Stimulated activated CD4-positive, alpha-beta T cell treated with anti-CD3 and anti-CD28 coated beads, Interleukin-12 subunit alpha, Interleukin-12 subunit beta, amount 100 ng/mL, for 48 hours (primary cell): Measurements from ENCODE around the gene IFIT1.
"Not testable (repeated sequence)": the region's sequence is repeated elsewhere in the genome, so short reads cannot be mapped to it uniquely, and the experiment has no call there.

Experiments used
- DNase-seq, 3 donors: peaks; one replicate each; pipeline ENCODE4 v3.0.0-alpha.2; 2020; ENCODE audit warnings: low read depth in 2 of 3, low spot score in 1 of 3

IFIT1 gene

DNA sequence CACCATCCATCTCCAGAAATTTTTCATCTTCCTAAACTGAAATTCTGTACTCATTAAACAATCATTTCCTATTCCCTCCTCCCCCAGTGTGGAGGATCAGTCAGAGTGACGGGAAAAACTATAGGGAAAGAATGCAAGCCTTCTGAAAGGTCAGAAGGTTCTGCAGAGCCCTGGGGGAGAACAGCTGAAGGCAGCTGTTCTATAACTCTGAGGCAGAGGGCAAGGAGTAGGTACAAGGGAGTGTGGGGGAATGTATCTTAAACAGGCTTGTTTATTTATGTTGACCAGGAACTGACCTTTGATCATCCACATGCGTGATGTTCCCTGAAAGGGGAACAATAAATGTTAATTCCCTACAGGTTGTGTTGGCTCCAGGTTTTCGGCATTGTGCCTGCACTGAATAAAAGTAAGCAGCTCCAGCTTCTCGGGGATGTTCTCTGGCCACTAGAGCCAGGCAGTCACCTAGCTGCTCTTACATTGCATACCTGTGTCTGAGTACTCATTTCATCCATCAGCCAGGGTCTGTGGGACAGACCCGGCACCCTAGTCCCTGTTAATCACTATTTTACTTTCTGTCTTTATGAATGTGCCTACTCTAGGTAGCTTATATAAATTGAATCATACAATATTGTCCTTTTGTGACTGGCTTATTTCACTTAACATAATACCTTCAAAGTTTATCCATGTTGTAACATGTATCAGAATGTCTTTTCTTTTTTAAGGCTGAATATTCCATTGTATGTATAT, 5.8 kb downstream of the IFIT1 start:
- DNase-seq = no peak

DNA sequence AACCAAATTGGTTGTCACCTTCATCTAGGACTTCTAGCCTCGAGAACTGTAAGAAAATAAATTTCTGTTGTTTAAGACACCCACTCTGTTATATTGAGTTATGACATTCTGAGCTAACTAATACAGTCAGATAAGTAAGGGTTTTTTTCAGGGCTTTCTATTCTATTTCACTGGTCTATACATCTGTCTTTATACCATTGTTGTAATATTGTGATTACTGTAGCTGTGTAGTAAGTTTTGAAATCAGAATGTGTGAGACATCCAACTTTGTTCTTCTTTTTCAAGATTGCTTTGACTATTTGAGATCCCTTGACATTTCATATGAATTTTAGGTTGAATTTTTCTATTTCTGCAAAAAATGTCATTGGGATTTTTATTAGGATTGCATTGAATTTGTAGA, 7.5 kb downstream of the IFIT1 start:
- DNase-seq = no peak

- no peak for DNase-seq
Observed at GRCh38 chr10:89403043-89403442, 10.6 kb downstream of the IFIT1 start.

GRCh38 chr10:89404104-89405047, 12.0 kb downstream of the IFIT1 start:
- DNase-seq = no peak

- DNase-seq = not testable (repeated sequence)
Observed at GRCh38 chr10:89406178-89406577, 13.8 kb downstream of the IFIT1 start.

DNA sequence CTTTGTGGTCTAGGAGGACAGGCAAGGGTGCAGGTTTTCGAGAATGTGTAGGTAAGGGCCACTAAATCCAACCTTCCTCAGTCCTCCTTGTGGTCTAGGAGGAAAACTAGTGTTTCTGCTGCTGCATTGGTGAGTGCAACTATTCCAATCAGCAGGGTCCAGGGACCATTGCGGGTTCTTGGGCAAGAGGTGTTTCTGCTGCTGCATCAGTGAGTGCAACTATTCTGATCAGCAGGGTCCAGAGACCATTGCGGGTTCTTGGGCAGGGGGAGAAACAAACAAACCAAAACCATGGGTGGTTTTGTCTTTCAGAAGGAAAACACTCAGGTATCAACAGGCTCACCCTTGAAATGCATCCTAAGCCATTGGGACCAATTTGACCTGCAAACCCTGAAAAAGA, 15.4 kb downstream of the IFIT1 start:
- not testable (repeated sequence) for DNase-seq

DNA sequence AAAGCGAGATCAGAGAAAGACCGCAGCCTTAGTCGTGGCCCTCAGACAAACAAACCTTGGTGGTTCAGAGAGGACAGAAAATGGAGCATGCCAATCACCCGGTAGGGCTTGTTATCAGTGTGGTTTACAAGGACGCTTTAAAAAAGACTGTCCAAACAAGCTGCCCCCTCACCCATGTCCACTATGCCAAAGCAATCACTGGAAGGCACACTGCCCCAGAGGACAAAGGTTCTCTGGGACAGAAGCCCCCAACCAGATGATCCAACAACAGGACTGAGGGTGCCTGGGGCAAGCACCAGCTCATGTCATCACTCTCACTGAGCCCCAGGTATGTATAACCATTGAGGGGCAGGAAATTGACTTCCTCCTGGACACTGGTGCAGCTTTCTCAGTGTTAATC, 16.9 kb downstream of the IFIT1 start:
- not testable (repeated sequence) for DNase-seq

DNA sequence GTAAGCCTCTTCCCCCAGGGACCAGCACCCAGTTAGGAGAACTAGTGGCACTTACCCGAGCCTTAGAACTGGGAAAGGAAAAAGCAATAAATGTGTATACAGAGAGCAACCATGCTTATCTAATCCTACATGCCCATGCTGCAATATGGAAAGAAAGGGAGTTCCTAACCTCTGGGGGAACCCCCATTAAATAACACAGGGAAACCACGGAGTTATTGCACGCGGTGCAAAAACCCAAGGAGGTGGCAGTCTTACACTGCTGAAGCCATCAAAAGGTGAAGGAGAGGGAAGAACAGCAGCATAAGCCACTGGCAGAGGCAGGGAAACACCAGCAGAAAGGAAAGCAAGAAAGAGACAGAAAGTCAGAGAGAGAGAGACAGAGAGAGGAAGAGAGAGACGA, 18.1 kb downstream of the IFIT1 start:
- not testable (repeated sequence) for DNase-seq

DNA sequence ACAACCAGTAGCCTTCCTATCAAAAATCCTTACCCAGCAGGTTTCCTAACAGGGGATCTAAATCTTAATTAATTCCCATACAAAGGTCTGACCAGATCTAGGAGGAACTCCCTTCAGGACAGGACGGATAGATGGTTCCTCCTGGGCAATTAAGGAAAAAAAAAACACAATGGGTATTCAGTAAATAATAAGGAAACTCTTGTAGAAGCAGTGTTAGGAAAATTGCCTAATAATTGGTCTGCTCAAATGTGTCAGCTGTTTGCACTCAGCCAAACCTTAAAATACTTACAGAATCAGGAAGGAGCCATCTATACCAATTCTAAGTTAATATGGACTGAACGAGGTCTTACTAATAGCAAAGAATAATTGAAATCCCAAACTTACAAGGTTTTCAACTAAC, 18.7 kb downstream of the IFIT1 start:
- DNase-seq = not testable (repeated sequence)

GRCh38 chr10:89412276-89412675, 19.9 kb downstream of the IFIT1 start:
- peak in 1 of 3 donors; percentile 26 for DNase-seq

GRCh38 chr10:89413398-89413912, 21.0 kb downstream of the IFIT1 start:
- DNase-seq = no peak

GRCh38 chr10:89414146-89414878, 21.9 kb downstream of the IFIT1 start, which contains the start of gene IFIT5:
Gene IFIT5 (plus strand): TSS chr10:89414568. CDS start chr10:89414799, 231 bp downstream.
- DNase-seq = peak; percentile 34 to 41 (median 39)

GRCh38 chr10:89414879-89415821, 22.7 kb downstream of the IFIT1 start:
- peak in 1 of 3 donors; percentile 26 for DNase-seq

DNA sequence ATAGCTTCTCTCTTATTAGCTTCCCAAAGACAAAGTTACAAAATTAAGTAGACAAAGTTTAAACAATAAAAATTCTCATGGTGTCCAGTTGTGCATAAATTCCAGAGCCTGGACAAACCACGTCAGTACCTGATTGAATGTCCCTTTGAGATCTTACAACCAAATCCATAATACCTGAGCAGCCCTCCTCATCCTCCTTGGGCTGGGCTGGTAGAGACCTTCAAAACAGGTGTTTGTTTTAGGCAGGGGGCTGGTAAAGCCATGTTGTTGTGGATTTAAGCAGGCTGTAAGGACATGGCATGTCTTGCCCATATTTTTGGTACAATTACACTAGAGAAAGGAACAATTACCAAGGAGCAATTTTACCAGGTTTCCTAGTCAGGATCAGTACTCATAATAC, 24.0 kb downstream of the IFIT1 start:
- no peak for DNase-seq

GRCh38 chr10:89419548-89419947, 27.1 kb downstream of the IFIT1 start:
- no peak for DNase-seq

- no peak for DNase-seq
Observed at GRCh38 chr10:89421018-89421476, 28.6 kb downstream of the IFIT1 start.

DNA sequence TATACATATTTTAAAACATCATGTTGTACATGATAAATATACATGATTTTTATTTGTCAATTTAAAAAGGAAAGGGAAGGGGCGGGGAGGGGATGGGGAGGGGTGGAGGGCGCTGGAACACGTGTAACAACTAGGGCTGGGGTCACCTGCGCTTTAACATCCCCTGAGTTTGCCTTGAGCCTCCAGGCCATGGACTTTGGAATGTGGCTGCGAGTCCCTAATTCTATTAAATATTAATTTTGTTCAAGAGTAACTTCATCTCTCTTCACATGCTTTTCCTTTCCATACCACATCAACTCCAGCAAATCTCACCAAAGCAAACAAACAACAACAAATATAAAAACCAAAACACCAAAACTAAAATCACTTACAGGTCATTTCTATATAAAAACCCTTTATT, 32.6 kb downstream of the IFIT1 start:
- no peak for DNase-seq

GRCh38 chr10:89426230-89426868, 33.9 kb downstream of the IFIT1 start:
- DNase-seq = peak in 1 of 3 donors; percentile 11

- no peak for DNase-seq
Observed at GRCh38 chr10:89427629-89428028, 35.2 kb downstream of the IFIT1 start.
